ENCODE measurements around the gene DGKD.

The DGKD gene

DNA sequence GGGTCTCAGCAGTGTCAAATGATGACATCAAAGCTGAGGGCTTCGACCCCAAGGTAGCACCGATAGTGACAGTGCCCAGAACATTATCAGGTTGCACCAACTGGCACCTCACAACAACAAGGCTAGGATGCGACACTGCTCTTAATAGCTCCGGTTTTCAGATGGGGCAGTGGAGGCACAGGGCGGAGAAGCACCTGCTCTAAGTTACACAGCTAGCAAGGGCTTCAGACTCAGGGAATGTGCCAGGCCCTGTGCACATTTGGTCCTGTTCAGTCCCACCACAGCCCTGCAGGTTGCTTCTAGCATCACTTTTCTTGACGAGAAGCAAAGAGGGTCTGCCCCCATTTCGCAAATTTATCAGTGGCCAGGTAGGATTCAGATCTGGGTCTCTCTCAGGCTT, 74.1 kb downstream of the DGKD start:
- no peak for DNase-seq (ENCODE audit: low read depth, low spot score)

GRCh38 chr2:233429175-233429897, 75.0 kb downstream of the DGKD start:
- no peak for DNase-seq (ENCODE audit: low read depth, low spot score)

GRCh38 chr2:233430081-233430480, 75.8 kb downstream of the DGKD start:
- no peak for DNase-seq (ENCODE audit: low read depth, low spot score)

DNA sequence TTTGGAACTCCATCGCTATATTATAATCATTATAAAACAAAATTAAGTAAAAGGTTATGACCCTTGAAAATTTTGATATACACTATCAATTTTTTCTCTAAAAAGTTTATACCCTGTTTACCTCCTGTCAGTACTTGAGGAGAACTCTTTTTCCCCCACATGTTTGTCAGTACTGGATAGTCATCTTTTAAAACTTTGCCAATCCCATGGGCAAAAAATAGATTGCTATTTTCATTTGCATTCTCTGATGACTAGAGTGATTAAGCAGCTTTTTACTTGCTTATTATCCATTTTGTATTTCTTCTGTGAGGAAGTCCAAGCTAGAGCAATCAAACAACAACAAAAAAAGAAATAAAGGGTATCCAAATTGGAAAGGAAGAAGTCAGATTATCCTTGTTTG, 76.4 kb downstream of the DGKD start:
- no peak for DNase-seq (ENCODE audit: low read depth, low spot score)

DNA sequence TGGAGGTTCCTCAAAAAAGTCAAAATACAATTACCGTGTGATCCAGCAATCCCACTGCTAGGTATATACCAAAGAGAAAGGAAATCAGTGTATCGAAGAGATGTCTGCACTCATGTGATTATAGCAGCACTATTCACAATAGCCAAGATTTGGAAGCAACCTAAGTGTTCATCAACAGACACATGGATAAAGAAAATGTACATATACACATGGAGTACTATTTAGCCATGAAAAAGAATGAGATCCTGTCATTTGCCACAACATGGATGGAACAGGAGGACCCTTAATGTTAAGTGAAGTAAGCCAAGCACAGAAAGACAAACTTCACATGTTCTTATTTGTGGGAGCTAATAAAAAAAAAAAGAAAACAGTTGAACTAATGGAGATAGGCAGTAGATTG, 78.7 kb downstream of the DGKD start:
- DNase-seq (ENCODE audit: low read depth, low spot score), result no peak

DNA sequence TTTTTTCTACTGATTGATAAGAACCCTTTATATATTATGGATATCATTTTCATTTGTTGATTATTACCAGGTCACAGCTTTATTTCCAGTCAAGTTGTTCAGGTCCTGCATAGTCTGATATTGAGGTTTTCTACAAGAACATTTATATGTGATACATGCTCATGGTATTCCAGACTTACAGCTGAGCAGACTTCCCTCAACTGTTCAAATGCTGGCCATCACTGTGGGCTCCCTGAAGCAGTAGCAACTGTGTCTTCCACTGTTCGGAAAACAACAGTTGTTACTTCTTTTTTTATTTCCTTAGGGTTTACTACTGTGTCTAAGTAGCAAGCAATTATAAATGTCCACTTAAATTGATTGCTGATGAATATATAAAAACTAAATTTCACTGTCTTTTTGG, 79.5 kb downstream of the DGKD start:
- no peak for DNase-seq (ENCODE audit: low read depth, low spot score)

- no peak for DNase-seq (ENCODE audit: low read depth, low spot score)
These were observed 80.5 kb downstream of the DGKD start for GRCh38 chr2:233434666-233435330.

DNA sequence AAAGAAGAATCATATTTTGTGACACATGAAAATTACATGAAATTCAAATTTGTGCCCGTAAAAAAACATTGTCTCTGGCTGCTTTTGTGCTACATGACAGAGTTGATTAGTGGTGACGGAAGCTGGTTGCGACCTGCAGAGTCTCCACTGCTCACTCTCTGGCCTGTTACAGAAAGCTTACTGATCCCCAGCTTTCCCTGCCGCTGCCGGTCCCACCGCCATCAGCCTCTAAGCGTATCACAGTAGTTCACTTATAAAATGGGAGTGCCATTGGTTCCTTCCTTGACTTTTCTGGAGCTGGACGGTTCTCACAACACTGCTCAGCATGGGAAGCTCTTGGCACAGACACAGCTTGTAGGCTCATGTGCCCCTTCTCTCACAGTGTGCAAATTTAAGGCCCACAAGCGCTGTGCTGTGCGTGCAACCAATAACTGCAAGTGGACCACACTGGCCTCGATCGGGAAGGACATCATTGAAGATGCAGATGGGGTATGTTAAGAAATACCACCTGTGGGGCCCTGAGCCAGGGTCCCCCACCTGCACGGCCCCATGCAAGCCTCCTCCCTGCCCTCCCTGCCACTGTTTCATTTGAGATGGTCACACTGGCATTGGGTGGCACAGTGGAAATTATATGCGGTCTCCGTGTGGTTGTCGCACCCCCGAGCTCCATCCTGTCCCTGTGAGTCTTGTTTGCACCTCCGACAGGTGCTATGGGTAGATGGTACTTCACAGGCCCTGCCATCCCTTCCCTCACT, 81.3 kb downstream of the DGKD start:
- no peak for DNase-seq (ENCODE audit: low read depth, low spot score)

DNA sequence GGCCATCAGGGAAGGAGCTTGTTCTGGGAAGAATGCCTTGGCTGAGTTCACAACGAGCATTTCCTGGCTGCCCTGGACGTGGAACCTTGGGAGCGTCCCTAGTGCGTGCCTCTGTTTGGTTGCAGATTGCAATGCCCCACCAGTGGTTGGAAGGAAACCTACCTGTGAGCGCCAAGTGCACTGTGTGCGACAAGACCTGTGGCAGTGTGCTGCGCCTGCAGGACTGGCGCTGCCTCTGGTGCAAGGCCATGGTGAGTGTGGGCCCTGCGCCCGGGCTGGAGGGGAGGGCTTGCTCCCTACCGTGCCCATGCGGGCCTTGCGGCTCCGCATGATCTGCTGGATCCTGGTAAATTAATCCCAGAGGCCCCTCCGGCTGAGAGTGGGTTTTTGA, 81.9 kb downstream of the DGKD start:
- DNase-seq (ENCODE audit: low read depth, low spot score), result no peak

- DNase-seq (ENCODE audit: low read depth, low spot score), result no peak
These were observed 82.6 kb downstream of the DGKD start for GRCh38 chr2:233436691-233437438.

GRCh38 chr2:233437439-233437955, 83.2 kb downstream of the DGKD start:
- DNase-seq (ENCODE audit: low read depth, low spot score), result no peak

- DNase-seq (ENCODE audit: low read depth, low spot score), result no peak
These were observed 84.4 kb downstream of the DGKD start for GRCh38 chr2:233438573-233439147.

GRCh38 chr2:233439191-233439590, 84.9 kb downstream of the DGKD start:
- no peak for DNase-seq (ENCODE audit: low read depth, low spot score)

- no peak for DNase-seq (ENCODE audit: low read depth, low spot score)
These were observed 86.0 kb downstream of the DGKD start for GRCh38 chr2:233440314-233440713.

DNA sequence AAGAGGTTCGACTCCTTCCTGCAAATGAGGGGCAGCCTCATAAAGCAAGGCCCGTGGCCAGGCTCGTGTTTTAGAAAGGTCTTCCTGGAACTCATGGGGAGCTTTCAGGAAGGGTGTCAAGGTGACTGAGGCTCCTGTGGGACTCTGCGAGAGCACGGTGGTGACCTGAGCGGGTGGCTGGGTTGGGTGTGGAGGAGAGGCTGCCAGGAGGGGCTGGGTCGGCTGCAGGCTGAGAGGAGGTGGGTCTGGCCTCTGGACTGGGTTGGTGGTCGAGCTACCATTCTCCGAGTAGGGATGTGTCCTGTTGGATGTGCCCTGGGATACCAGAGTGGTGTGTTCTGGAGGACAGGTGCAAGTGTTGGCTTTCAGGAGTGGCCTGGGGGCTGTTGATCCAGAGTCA, 86.4 kb downstream of the DGKD start:
- no peak for DNase-seq (ENCODE audit: low read depth, low spot score)

DNA sequence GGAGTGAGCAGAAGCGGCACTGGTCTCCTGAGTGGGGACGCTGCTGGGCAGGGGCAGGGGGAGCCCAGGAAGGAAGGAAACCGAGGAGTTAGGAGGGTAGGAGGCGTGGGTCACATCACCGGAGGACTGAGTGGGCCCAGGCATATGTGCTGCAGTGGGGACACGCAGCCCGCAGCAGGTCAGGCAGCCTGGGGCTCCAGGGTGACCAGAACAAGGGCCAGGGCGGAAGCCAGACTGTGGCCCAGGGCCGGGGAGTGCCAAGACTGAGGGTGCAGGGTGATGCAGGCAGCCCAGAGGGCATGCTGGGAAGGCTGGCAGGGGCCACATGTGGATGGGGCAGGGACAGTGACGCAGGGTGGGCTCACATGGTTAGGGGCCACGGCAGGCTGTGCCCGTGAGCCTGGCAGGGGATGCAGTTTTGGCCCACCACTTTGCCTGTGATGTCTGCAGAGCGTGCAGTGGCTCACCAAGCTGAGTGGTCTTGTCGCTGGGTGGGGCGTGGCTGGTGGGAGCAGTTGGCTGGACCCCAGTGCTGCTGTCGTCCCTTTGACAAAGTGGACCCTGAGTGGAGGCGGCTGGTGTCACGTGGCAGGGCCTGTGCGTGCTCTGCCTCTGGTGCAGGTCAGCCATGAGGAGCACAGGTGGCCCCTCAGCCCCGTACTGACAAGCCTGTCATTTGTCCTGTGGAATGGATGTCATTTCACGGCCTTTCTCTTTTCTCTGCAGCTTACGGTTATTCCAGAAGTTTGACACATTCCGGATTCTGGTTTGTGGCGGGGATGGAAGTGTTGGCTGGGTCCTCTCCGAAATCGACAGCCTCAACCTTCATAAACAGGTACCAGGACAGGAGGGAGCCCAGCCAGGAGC, 87.1 kb downstream of the DGKD start:
- DNase-seq (ENCODE audit: low read depth, low spot score), result no peak

DNA sequence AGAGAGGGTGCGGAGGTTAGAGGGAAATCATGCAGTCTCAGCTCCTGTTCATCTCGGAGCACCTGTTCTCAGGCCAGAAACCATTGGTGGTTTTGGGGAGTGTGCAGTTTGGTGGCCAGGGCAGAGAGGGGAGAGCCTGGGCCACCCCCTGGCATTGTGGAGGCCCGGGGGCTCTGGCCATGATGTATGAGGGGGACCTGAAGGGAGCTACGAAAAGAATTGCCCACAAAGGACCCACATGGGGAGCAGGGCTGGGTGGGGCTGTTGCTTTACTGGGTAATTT, 87.7 kb downstream of the DGKD start:
- DNase-seq (ENCODE audit: low read depth, low spot score), result no peak

- peak; percentile 73 for DNase-seq (ENCODE audit: low read depth, low spot score)
These were observed 89.4 kb downstream of the DGKD start for GRCh38 chr2:233443511-233444183.

DNA sequence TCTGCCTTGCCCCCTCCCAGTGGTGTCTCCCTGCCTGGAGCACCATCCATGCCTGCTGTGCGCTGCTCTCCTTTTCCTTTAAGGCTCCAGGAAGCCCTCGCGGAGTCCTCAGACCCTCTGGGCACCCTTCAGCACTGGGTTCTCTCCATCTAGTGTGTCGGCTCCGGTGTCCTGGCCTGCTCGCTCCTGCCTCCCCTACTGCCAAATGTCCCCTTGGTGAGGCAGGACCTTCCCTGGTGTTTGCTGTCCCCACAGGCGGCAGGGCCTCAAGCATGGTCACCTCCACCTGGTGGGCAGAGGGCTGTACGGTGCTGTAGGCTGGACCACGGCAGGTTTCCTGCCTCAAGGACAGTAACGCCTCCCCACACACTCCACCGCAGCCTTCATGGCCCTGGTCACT, 90.2 kb downstream of the DGKD start:
- no peak for DNase-seq (ENCODE audit: low read depth, low spot score)

DNA sequence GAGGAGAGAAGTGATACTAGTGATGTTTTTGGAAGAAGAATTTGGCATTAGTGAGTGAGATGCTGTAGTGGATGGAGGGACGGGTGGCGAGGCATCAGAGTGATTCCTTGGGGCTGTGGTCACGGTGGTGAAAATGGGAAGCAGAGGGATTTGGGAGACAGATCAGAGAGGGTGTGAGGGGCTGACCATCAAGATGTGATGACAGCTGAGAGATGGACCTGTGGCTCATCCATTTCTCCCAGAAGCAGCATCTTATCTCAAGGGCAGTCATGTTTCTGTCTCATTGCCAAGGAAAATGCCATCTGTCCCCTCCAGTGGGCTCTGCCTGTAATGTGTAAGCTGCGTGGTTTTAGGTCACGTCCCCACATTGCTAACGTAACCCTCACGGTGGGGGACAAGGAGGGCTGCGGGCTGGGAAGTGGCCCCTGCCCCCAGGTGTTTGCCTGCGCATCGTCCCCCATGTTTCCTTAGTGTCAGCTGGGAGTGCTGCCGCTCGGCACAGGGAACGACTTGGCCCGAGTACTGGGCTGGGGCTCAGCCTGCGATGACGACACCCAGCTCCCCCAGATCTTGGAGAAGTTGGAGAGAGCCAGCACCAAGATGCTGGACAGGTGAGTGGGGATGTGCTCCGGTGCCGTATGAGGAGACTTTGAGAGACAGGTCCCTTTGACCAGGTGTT, 91.0 kb downstream of the DGKD start:
- no peak for DNase-seq (ENCODE audit: low read depth, low spot score)
